ENCODE measurements around the gene RUNX1. TPM values are rescaled to one million over a fixed set of nuclear protein-coding genes. Genes with fewer than 3 reads are reported as not detected.

Gene RUNX1
- total RNA-seq, 4 donors from 2014 or later: 3.9 to 14.5 (median 5.8) TPM

- no peak for ATAC-seq
- WGBS, 2 donors (ENCODE audit: low coverage in 1 of 2): 70 to 86% methylated on average over 1 to 4 of the region's 4 CpGs
- Histone ChIP-seq H3K9me3 (no peaks in the 10 kb centered on the region), H3K27me3 (no peaks in the 10 kb centered on the region), H3K4me1 (no peaks in the 10 kb centered on the region), H3K36me3 (no peaks in the 10 kb centered on the region), H3K27ac (no peak overlapping the region), H3K4me3 (no peak overlapping the region)
- TF ChIP-seq POLR2A (IDR thresholded peaks at IDR 0.05) (no peak), CTCF (IDR thresholded peaks at IDR 0.05) (no peak), EP300 (IDR thresholded peaks at IDR 0.05) (no peak), POLR2AphosphoS5 (IDR thresholded peaks at IDR 0.05) (no peak)
Measured at GRCh38 chr21:34770576-34770975, 278.5 kb downstream of the RUNX1 start.

- 94% methylated on average over 3 of the region's 3 CpGs; no CpG with 5 or more reads in 1 of the 2 donors for WGBS, 2 donors (ENCODE audit: low coverage in 1 of 2)
- no peak for ATAC-seq
- TF ChIP-seq POLR2A (IDR thresholded peaks at IDR 0.05): no peak
- TF ChIP-seq EP300 (IDR thresholded peaks at IDR 0.05): no peak
- TF ChIP-seq POLR2AphosphoS5 (IDR thresholded peaks at IDR 0.05): no peak
- no peak for TF ChIP-seq CTCF (IDR thresholded peaks at IDR 0.05)
- Histone ChIP-seq H3K4me1 (no peaks in the 10 kb centered on the region), H3K4me3 (no peak overlapping the region), H3K27me3 (no peaks in the 10 kb centered on the region), H3K9me3 (peaks cover 0 to 8% (median 0%) of the 10 kb centered on the region in 3 donors), H3K27ac (no peak overlapping the region), H3K36me3 (no peaks in the 10 kb centered on the region)
Measured at GRCh38 chr21:34768326-34768725, 280.8 kb downstream of the RUNX1 start.

- no peak for ATAC-seq
- 88% methylated on average over 1 to 3 of the region's 3 CpGs for WGBS, 2 donors (ENCODE audit: low coverage in 1 of 2)
Measured at GRCh38 chr21:34766862-34767261, 282.2 kb downstream of the RUNX1 start.

GRCh38 chr21:34765619-34766018 lies 283.5 kb downstream of the RUNX1 start:
- Histone ChIP-seq H3K9me3 (peaks cover 0 to 8% (median 0%) of the 10 kb centered on the region in 3 donors), H3K27ac (no peak overlapping the region), H3K27me3 (peaks cover 5% of the 10 kb centered on the region), H3K36me3 (no peaks in the 10 kb centered on the region), H3K4me3 (no peak overlapping the region), H3K4me1 (no peaks in the 10 kb centered on the region)
- TF ChIP-seq CTCF (IDR thresholded peaks at IDR 0.05) (no peak), POLR2A (IDR thresholded peaks at IDR 0.05) (no peak), POLR2AphosphoS5 (IDR thresholded peaks at IDR 0.05) (no peak), EP300 (IDR thresholded peaks at IDR 0.05) (no peak)
- ATAC-seq: no peak
- WGBS, 2 donors (ENCODE audit: low coverage in 1 of 2): 91 to 92% methylated on average over 2 to 4 of the region's 4 CpGs

More at GRCh38 chr21:34766862-34767261, 282.2 kb downstream of the RUNX1 start:
- no peak for TF ChIP-seq EP300 (IDR thresholded peaks at IDR 0.05)
- no peak for TF ChIP-seq POLR2AphosphoS5 (IDR thresholded peaks at IDR 0.05)
- no peak for TF ChIP-seq CTCF (IDR thresholded peaks at IDR 0.05)
- TF ChIP-seq POLR2A (IDR thresholded peaks at IDR 0.05): no peak
- H3K4me1 ChIP-seq: no peaks in the 10 kb centered on the region
- no peak overlapping the region for H3K27ac ChIP-seq
- H3K27me3 ChIP-seq: no peaks in the 10 kb centered on the region
- peaks cover 0 to 8% (median 0%) of the 10 kb centered on the region in 3 donors for H3K9me3 ChIP-seq
- H3K36me3 ChIP-seq: no peaks in the 10 kb centered on the region
- H3K4me3 ChIP-seq: no peak overlapping the region

GRCh38 chr21:34764715-34765284 lies 284.3 kb downstream of the RUNX1 start:
- H3K9me3 ChIP-seq: peaks cover 0 to 8% (median 0%) of the 10 kb centered on the region in 3 donors
- 83% methylated on average over 2 of the region's 3 CpGs; no CpG with 5 or more reads in 1 of the 2 donors for WGBS, 2 donors (ENCODE audit: low coverage in 1 of 2)
- H3K27me3 ChIP-seq: peaks cover 11% of the 10 kb centered on the region

More at GRCh38 chr21:34764715-34765284, 284.3 kb downstream of the RUNX1 start:
- TF ChIP-seq CTCF (IDR thresholded peaks at IDR 0.05) (no peak), POLR2AphosphoS5 (IDR thresholded peaks at IDR 0.05) (no peak), POLR2A (IDR thresholded peaks at IDR 0.05) (no peak), EP300 (IDR thresholded peaks at IDR 0.05) (no peak)
- no peak overlapping the region for H3K27ac ChIP-seq
- no peaks in the 10 kb centered on the region for H3K36me3 ChIP-seq
- no peak overlapping the region for H3K4me3 ChIP-seq
- no peaks in the 10 kb centered on the region for H3K4me1 ChIP-seq
- no peak for ATAC-seq
